ENCODE measurements around the gene RFC2. TPM values are rescaled to one million over a fixed set of nuclear protein-coding genes. Genes with fewer than 3 reads are reported as not detected.

Gene RFC2
- total RNA-seq, 1 experiment from 2014 or later = 73.6 TPM

DNA sequence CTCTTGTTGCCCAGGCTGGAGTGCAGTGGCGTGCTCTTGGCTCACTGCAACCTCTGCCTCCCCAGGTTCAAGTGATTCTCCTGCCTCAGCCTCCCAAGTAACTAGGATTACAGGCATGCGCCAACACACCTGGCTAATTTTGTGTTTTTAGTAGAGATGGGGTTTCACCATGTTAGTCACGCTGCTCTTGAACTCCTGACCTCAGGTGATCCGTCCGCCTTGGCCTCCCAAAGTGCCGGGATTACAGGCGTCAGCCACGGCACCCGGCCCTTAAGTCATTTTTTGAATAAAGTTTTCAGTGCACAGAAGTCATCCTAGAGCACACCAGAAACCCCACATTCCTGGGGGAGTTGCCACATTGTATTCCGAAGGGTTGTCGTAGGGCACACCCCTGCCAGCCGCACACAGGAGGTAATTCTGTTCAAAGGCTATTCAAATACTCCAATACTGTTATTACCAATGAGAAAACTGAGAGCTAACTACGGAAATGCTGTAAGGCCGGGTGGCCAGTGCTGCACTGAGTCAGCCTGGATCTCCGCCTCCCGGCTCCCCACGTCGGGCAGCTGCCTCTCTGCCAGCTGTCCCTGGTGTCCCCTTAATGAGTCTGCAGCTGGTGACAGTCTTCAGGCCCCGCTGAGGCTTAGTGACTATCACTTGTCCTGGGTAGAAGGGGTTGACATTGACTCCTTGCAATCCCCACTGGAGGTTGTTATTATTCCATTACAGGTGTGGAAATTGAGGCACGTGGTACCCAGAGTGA lies 8.6 kb upstream of the RFC2 start:
- Histone ChIP-seq H3K23me2 (ENCODE audit: insufficient read length, low read depth, low read length, poor library complexity, severe bottlenecking) (no peaks in the 10 kb centered on the region), H2AFZ (ENCODE audit: low read length) (no peak overlapping the region), H3K4me1 (ENCODE audit: insufficient read depth, low read length) (no peaks in the 10 kb centered on the region), H2AK5ac (ENCODE audit: insufficient read length, low read length) (no peak overlapping the region), H3K79me1 (ENCODE audit: insufficient read depth, low read depth, low read length, poor library complexity, severe bottlenecking) (no peaks in the 10 kb centered on the region), H2BK15ac (ENCODE audit: low read depth, low read length) (no peak overlapping the region), H3K9ac (ENCODE audit: extremely low read depth, insufficient read length, low read length) (no peak overlapping the region), H3T11ph (ENCODE audit: low read length) (no peak overlapping the region), H2BK12ac (ENCODE audit: insufficient read length, low read depth, low read length) (no peak overlapping the region), H3K9me3 (ENCODE audit: control insufficient read depth, low read depth, low read length) (no peaks in the 10 kb centered on the region), H4K91ac (ENCODE audit: insufficient read length, low read depth, low read length) (no peak overlapping the region), H3K27ac (ENCODE audit: insufficient read length, low read depth, low read length) (no peak overlapping the region), H3K79me2 (ENCODE audit: insufficient read depth, low read length) (no peaks in the 10 kb centered on the region), H2BK20ac (ENCODE audit: low read depth, low read length, poor library complexity, severe bottlenecking) (no peak overlapping the region), H4K8ac (replicated peaks; ENCODE audit: insufficient read length, low read depth, low read length) (no peak overlapping the region), H4K5ac (ENCODE audit: insufficient read length, low read depth, low read length) (no peak overlapping the region), H3K56ac (ENCODE audit: insufficient read length, low read depth, low read length) (no peak overlapping the region), H2BK120ac (ENCODE audit: low read depth, low read length, poor library complexity, severe bottlenecking) (no peak overlapping the region), H3K23ac (ENCODE audit: insufficient read length, low read depth, low read length) (no peak overlapping the region), H2BK5ac (ENCODE audit: insufficient read length, low read length) (no peak overlapping the region), H3K4ac (ENCODE audit: low read depth, low read length) (no peak overlapping the region), H3K14ac (ENCODE audit: insufficient read depth, low read length) (no peak overlapping the region), H3K4me2 (ENCODE audit: insufficient read depth, insufficient read length, low read length) (no peak overlapping the region), H3K27me3 (ENCODE audit: insufficient read depth, low read length) (no peaks in the 10 kb centered on the region), H3K18ac (ENCODE audit: insufficient read length, low read depth, low read length) (no peak overlapping the region), H4K20me1 (ENCODE audit: control insufficient read depth, insufficient read depth, insufficient read length) (no peaks in the 10 kb centered on the region)
- Mint-ChIP-seq H3K27me3 (ENCODE audit: low read depth) (no peaks in the 10 kb centered on the region), H3K27ac (no peak overlapping the region), H3K4me1 (peaks cover 0 to 3% of the 10 kb centered on the region in 2 experiments; a peak in 2 of 4 replicates), H3K36me3 (ENCODE audit: insufficient read depth in 1 of 3, low read depth in 3 of 3) (no peaks in the 10 kb centered on the region), H3K4me3 (no peak overlapping the region), H3K9me3 (no peaks in the 10 kb centered on the region)
- DNase-seq = no peak
- WGBS (ENCODE audit: extremely low coverage, insufficient read length, low lambda C conversion rate) = no CpG with 5 or more reads among the region's 20 CpGs
- TF ChIP-seq, protein P1, sequence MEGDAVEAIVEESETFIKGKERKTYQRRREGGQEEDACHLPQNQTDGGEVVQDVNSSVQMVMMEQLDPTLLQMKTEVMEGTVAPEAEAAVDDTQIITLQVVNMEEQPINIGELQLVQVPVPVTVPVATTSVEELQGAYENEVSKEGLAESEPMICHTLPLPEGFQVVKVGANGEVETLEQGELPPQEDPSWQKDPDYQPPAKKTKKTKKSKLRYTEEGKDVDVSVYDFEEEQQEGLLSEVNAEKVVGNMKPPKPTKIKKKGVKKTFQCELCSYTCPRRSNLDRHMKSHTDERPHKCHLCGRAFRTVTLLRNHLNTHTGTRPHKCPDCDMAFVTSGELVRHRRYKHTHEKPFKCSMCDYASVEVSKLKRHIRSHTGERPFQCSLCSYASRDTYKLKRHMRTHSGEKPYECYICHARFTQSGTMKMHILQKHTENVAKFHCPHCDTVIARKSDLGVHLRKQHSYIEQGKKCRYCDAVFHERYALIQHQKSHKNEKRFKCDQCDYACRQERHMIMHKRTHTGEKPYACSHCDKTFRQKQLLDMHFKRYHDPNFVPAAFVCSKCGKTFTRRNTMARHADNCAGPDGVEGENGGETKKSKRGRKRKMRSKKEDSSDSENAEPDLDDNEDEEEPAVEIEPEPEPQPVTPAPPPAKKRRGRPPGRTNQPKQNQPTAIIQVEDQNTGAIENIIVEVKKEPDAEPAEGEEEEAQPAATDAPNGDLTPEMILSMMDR (conservative IDR thresholded peaks at IDR 0.05) = no peak

All from H9 (cell line).